DMS153 (cell line): ENCODE results near the gene DDX28.
"Not testable (repeated sequence)": the region's sequence is repeated elsewhere in the genome, so short reads cannot be mapped to it uniquely, and the experiment has no call there.

ENCODE experiments used
- DNase-seq: peaks from one replicate; lab custom pipeline; 2025; lab: John Stamatoyannopoulos, UW

The DDX28 gene

GRCh38 chr16:67994040-67994408 lies 29.0 kb downstream of the DDX28 start:
- not testable (repeated sequence) for DNase-seq

- peak; percentile 34 for DNase-seq
These were observed 29.6 kb downstream of the DDX28 start for GRCh38 chr16:67993207-67994039.

GRCh38 chr16:67992661-67993206 lies 30.3 kb downstream of the DDX28 start:
- DNase-seq = no peak

GRCh38 chr16:67990018-67990386 lies 33.0 kb downstream of the DDX28 start:
- DNase-seq = no peak

- no peak for DNase-seq
These were observed 33.6 kb downstream of the DDX28 start for GRCh38 chr16:67989322-67990017.

GRCh38 chr16:67988675-67989074 lies 34.4 kb downstream of the DDX28 start:
- DNase-seq = no peak

- DNase-seq = no peak
These were observed 35.4 kb downstream of the DDX28 start for GRCh38 chr16:67987460-67988160.

GRCh38 chr16:67986949-67987348 lies 36.1 kb downstream of the DDX28 start:
- no peak for DNase-seq

- DNase-seq = no peak
These were observed 40.9 kb downstream of the DDX28 start for GRCh38 chr16:67982011-67982696.

GRCh38 chr16:67979955-67980678 lies 42.9 kb downstream of the DDX28 start, which contains the start of gene DPEP3:
Gene DPEP3, minus strand, starts transcription at chr16:67980499. Its CDS starts 119 bp downstream, at chr16:67980380.
- DNase-seq = no peak

GRCh38 chr16:67977469-67978227 lies 45.4 kb downstream of the DDX28 start:
- no peak for DNase-seq

- DNase-seq = no peak
These were observed 46.0 kb downstream of the DDX28 start for GRCh38 chr16:67977005-67977404.

GRCh38 chr16:67976205-67976604 lies 46.8 kb downstream of the DDX28 start:
- DNase-seq = no peak

GRCh38 chr16:67975321-67976105 lies 47.5 kb downstream of the DDX28 start:
- DNase-seq = no peak

GRCh38 chr16:67972285-67972684 lies 50.7 kb downstream of the DDX28 start:
- not testable (repeated sequence) for DNase-seq

GRCh38 chr16:67971111-67971510 lies 51.9 kb downstream of the DDX28 start:
- no peak for DNase-seq
